NCI-H1105 treated with DMSO at 0.1 percent for 48 hours (cell line): ENCODE results near the gene LILRA6.

Experiments used
- DNase-seq: peaks from one replicate; lab custom pipeline; 2025; lab: John Stamatoyannopoulos, UW

Gene LILRA6

GRCh38 chr19:54188215-54188871 is 54.2 kb downstream of the LILRA6 start:
- no peak for DNase-seq

- DNase-seq, result no peak
These were observed 55.6 kb downstream of the LILRA6 start for GRCh38 chr19:54186934-54187381.
